GM04503 (cell line): ENCODE measurements around the gene SLC16A10.
A peak's percentile ranks its signal among the peaks of the same experiment; 100 is the strongest.
"Not testable (repeated sequence)": the region's sequence is repeated elsewhere in the genome, so short reads cannot be mapped to it uniquely, and the experiment has no call there.

Source experiments
- DNase-seq: peaks from one replicate; pipeline ENCODE4 v3.0.0-alpha.2; 2012; ENCODE audit warnings: low read depth

Gene SLC16A10

GRCh38 chr6:111185954-111186353 lies 98.7 kb downstream of the SLC16A10 start:
- no peak for DNase-seq

- no peak for DNase-seq
Measured at GRCh38 chr6:111187874-111188273, 100.6 kb downstream of the SLC16A10 start.

- not testable (repeated sequence) for DNase-seq
Measured at GRCh38 chr6:111189666-111190210, 102.4 kb downstream of the SLC16A10 start.

- DNase-seq, result no peak
Measured at GRCh38 chr6:111190637-111191036, 103.3 kb downstream of the SLC16A10 start.

- not testable (repeated sequence) for DNase-seq
Measured at GRCh38 chr6:111191136-111191535, 103.8 kb downstream of the SLC16A10 start.

- DNase-seq, result no peak
Measured at GRCh38 chr6:111192911-111193555, 105.7 kb downstream of the SLC16A10 start.

- DNase-seq, result no peak
Measured at GRCh38 chr6:111195656-111196055, 108.4 kb downstream of the SLC16A10 start.

- DNase-seq, result no peak
Measured at GRCh38 chr6:111198841-111199240, 111.5 kb downstream of the SLC16A10 start.

- no peak for DNase-seq
Measured at GRCh38 chr6:111199935-111200334, 112.6 kb downstream of the SLC16A10 start.

- no peak for DNase-seq
Measured at GRCh38 chr6:111200350-111201243, 113.3 kb downstream of the SLC16A10 start.

- no peak for DNase-seq
Measured at GRCh38 chr6:111201244-111201554, 113.9 kb downstream of the SLC16A10 start.

- no peak for DNase-seq
Measured at GRCh38 chr6:111201764-111202163, 114.5 kb downstream of the SLC16A10 start.

- DNase-seq, result not testable (repeated sequence)
Measured at GRCh38 chr6:111203539-111203938, 116.2 kb downstream of the SLC16A10 start.

GRCh38 chr6:111204305-111204704 lies 117.0 kb downstream of the SLC16A10 start:
- no peak for DNase-seq

- DNase-seq, result no peak
Measured at GRCh38 chr6:111204881-111205280, 117.6 kb downstream of the SLC16A10 start.

- no peak for DNase-seq
Measured at GRCh38 chr6:111205502-111205901, 118.2 kb downstream of the SLC16A10 start.

- no peak for DNase-seq
Measured at GRCh38 chr6:111207141-111207858, 120.0 kb downstream of the SLC16A10 start.

- DNase-seq, result no peak
Measured at GRCh38 chr6:111208933-111209332, 121.6 kb downstream of the SLC16A10 start.

GRCh38 chr6:111210194-111210728 lies 123.0 kb downstream of the SLC16A10 start:
- DNase-seq, result peak; percentile 15

- no peak for DNase-seq
Measured at GRCh38 chr6:111211411-111212030, 124.2 kb downstream of the SLC16A10 start.

GRCh38 chr6:111212625-111213024 lies 125.3 kb downstream of the SLC16A10 start:
- no peak for DNase-seq

GRCh38 chr6:111215131-111215530 lies 127.8 kb downstream of the SLC16A10 start:
- DNase-seq, result no peak
